BE2C (cell line): ENCODE measurements around the gene CTXND1.

ENCODE experiments used
- DNase-seq: peaks from one replicate; pipeline ENCODE4 v3.0.0-alpha.2; 2020
- H3K27me3 ChIP-seq: fragments of 250-450 bp; sonication (Bioruptor Pico); 2 replicates; pipeline ENCODE4 v1.5.1; 2020; ENCODE audit warnings: mild to moderate bottlenecking
- H3K36me3 ChIP-seq: fragments of 250-450 bp; sonication (Bioruptor Pico); 2 replicates; pipeline ENCODE4 v1.5.1; 2020; ENCODE audit warnings: mild to moderate bottlenecking
- H3K4me1 ChIP-seq: fragments of 250-450 bp; sonication (Bioruptor Pico); 2 replicates; pipeline ENCODE4 v1.5.1; 2020
- H3K4me3 ChIP-seq: 2 replicates; pipeline ENCODE4 v1.5.1; 2011; ENCODE audit warnings: low read depth, low read length
- H3K9me3 ChIP-seq: fragments of 250-450 bp; sonication (Bioruptor Pico); 2 replicates; pipeline ENCODE4 v1.5.1; 2020
- CTCF ChIP-seq: IDR thresholded peaks from 2 replicates; pipeline ENCODE4 v1.5.1; 2012; ENCODE audit warnings: mild to moderate bottlenecking, low read depth, low read length

CTXND1 gene

DNA sequence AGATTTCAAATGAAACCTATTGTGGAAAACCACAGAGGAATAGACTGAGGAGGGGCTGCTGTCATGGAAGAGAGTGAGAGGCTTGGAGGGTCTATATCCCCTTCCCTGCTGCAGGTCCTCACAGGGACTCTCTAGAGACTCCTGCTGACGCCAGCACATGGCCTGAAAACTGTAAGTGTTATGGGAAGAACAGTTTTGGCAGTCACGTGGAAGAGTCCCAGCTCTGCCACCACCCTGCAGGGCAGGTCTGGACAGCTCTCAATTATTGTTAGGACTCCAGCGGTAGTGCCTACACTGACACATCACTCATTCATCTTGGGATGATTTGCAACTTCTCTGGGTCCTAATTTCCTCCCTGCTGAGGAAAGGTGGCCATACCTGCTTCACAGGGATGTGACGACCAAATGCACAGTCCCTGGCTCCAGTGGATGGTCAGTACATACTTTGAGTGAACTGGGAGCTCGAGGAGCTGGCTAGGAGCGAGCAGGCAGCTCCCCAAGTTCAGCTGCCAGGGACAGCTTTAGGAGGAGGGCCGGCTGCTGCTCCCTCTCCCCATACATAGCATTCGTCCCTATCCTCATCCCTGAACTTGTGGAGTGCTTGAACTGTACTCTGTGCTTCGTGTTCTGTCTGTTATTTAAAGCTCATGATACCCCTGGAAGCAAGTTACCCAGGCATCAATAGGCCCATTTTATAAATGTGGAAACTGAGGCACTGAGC, 49.2 kb downstream of the CTXND1 start:
- Histone ChIP-seq H3K9me3 (no peaks in the 10 kb centered on the region), H3K27me3 (peaks cover 29% of the 10 kb centered on the region), H3K4me1 (no peaks in the 10 kb centered on the region), H3K36me3 (no peaks in the 10 kb centered on the region), H3K4me3 (no peak overlapping the region)
- no peak for TF ChIP-seq CTCF
- DNase-seq: no peak

- TF ChIP-seq CTCF: no peak
- Histone ChIP-seq H3K4me1 (no peaks in the 10 kb centered on the region), H3K4me3 (no peak overlapping the region), H3K27me3 (peaks cover 25% of the 10 kb centered on the region), H3K36me3 (no peaks in the 10 kb centered on the region), H3K9me3 (no peaks in the 10 kb centered on the region)
- DNase-seq: no peak
These were observed 50.0 kb downstream of the CTXND1 start for GRCh38 chr15:80202016-80202315.

GRCh38 chr15:80201256-80202015, 50.6 kb downstream of the CTXND1 start:
- H3K27me3 ChIP-seq: peaks cover 19% of the 10 kb centered on the region
- no peak for DNase-seq
- TF ChIP-seq CTCF: no peak
- H3K9me3 ChIP-seq: no peaks in the 10 kb centered on the region
- H3K4me1 ChIP-seq: no peaks in the 10 kb centered on the region
- no peak overlapping the region for H3K4me3 ChIP-seq
- no peaks in the 10 kb centered on the region for H3K36me3 ChIP-seq

DNA sequence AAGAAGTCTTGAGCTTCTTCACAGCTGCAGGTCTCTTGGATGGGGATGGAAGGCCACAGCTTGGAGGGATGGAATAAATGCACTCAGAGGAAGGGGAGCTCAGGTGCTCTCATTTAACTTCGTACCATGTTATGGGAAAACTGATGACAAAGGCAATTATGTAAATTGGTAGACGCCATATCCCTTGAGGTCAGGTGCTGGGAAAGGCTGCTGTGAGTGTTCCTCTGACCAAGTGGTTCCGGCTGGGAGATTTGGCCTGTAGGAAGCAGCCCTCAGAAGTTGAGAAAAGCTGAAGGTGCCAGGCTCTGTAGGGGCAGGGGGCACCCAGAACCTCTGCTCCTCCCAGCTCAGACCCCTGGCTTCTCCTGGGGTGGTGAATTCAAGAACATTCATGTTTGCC, 52.1 kb downstream of the CTXND1 start:
- TF ChIP-seq CTCF: no peak
- Histone ChIP-seq H3K9me3 (no peaks in the 10 kb centered on the region), H3K4me1 (no peaks in the 10 kb centered on the region), H3K27me3 (peaks cover 5% of the 10 kb centered on the region), H3K36me3 (no peaks in the 10 kb centered on the region), H3K4me3 (no peak overlapping the region)
- no peak for DNase-seq

- Histone ChIP-seq H3K4me3 (no peak overlapping the region), H3K27me3 (peaks cover 5% of the 10 kb centered on the region; the same call in 1 of the 2 replicates), H3K36me3 (no peaks in the 10 kb centered on the region), H3K4me1 (no peaks in the 10 kb centered on the region; the same call in 1 of the 2 replicates), H3K9me3 (no peaks in the 10 kb centered on the region)
- no peak for TF ChIP-seq CTCF
- DNase-seq: no peak
These were observed 52.6 kb downstream of the CTXND1 start for GRCh38 chr15:80199366-80199765.

GRCh38 chr15:80194914-80195313, 57.1 kb downstream of the CTXND1 start:
- no peaks in the 10 kb centered on the region; the same call in 1 of the 2 replicates for H3K4me1 ChIP-seq
- no peaks in the 10 kb centered on the region for H3K9me3 ChIP-seq
- H3K27me3 ChIP-seq: peaks cover 5% of the 10 kb centered on the region; the same call in 1 of the 2 replicates
- H3K4me3 ChIP-seq: no peak overlapping the region
- no peak for TF ChIP-seq CTCF
- no peaks in the 10 kb centered on the region for H3K36me3 ChIP-seq
- no peak for DNase-seq
